Esophagus squamous epithelium (tissue), 4 donors: ENCODE results near the gene IL1RL2.

Experiments
- POLR2A ChIP-seq, 4 donors: fragments of 450-650 bp; IDR thresholded peaks; one replicate each; pipeline ENCODE4 v1.6.1; 2017; ENCODE audit warnings: antibody characterized with exemption in 4 of 4, mild to moderate bottlenecking in 4 of 4, moderate library complexity in 3 of 4
- TF ChIP-seq, protein P1 (sequence below), 6 experiments: fragments of 450-650 bp in 4 of 6; fragments of 200-600 bp in 2 of 6; sonication (generic) in 2 of 6; IDR thresholded peaks; one replicate each; pipeline ENCODE4 v1.5.1; 2016 to 2019; ENCODE audit warnings: antibody characterized with exemption in 6 of 6, mild to moderate bottlenecking in 4 of 6, moderate library complexity in 4 of 6

- no peak for TF ChIP-seq POLR2A (IDR thresholded peaks at IDR 0.05)
- TF ChIP-seq, protein P1, sequence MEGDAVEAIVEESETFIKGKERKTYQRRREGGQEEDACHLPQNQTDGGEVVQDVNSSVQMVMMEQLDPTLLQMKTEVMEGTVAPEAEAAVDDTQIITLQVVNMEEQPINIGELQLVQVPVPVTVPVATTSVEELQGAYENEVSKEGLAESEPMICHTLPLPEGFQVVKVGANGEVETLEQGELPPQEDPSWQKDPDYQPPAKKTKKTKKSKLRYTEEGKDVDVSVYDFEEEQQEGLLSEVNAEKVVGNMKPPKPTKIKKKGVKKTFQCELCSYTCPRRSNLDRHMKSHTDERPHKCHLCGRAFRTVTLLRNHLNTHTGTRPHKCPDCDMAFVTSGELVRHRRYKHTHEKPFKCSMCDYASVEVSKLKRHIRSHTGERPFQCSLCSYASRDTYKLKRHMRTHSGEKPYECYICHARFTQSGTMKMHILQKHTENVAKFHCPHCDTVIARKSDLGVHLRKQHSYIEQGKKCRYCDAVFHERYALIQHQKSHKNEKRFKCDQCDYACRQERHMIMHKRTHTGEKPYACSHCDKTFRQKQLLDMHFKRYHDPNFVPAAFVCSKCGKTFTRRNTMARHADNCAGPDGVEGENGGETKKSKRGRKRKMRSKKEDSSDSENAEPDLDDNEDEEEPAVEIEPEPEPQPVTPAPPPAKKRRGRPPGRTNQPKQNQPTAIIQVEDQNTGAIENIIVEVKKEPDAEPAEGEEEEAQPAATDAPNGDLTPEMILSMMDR (IDR thresholded peaks at IDR 0.05) = no peak
Measured at GRCh38 chr2:102278720-102279390, 92.0 kb downstream of the IL1RL2 start.
